ENCODE measurements around the gene SDHD. TPM values are rescaled to one million over a fixed set of nuclear protein-coding genes. Genes with fewer than 3 reads are reported as not detected.

The SDHD gene
- total and polyA plus RNA-seq, 3 donors from 2014 or later, result 48.7 to 75.9 (median 60.5) TPM

- WGBS, 2 donors, result 95 to 98% methylated on average over 5 of the region's 5 CpGs
- intact Hi-C loops (cut with DNase I; ENCODE audit: low total_unique reads), result no loop called here
- TF ChIP-seq POLR2A (IDR thresholded peaks at IDR 0.05) (no peak), CTCF (IDR thresholded peaks at IDR 0.05) (no peak)
Observed at GRCh38 chr11:112121981-112122615, 35.4 kb downstream of the SDHD start.

GRCh38 chr11:112123129-112123528, 36.5 kb downstream of the SDHD start:
- H3K4me3 ChIP-seq, result no peak overlapping the region
- H3K4me1 ChIP-seq, result no peaks in the 10 kb centered on the region
- no peaks in the 10 kb centered on the region for H3K27me3 ChIP-seq
- TF ChIP-seq POLR2A (IDR thresholded peaks at IDR 0.05) (no peak), CTCF (IDR thresholded peaks at IDR 0.05) (no peak)
- intact Hi-C loops (cut with DNase I; ENCODE audit: low total_unique reads), result no loop called here
- DNase-seq, result no peak
- no peak overlapping the region for H3K27ac ChIP-seq
- no peaks in the 10 kb centered on the region for H3K36me3 ChIP-seq (ENCODE audit: low read depth, missing control alignments)
- WGBS, 2 donors, result 62 to 77% methylated on average over 4 of the region's 4 CpGs
- H3K9me3 ChIP-seq, result no peaks in the 10 kb centered on the region

More at GRCh38 chr11:112121981-112122615, 35.4 kb downstream of the SDHD start:
- Histone ChIP-seq H3K36me3 (ENCODE audit: low read depth, missing control alignments) (no peaks in the 10 kb centered on the region), H3K27me3 (no peaks in the 10 kb centered on the region), H3K9me3 (no peaks in the 10 kb centered on the region), H3K27ac (no peak overlapping the region), H3K4me3 (no peak overlapping the region), H3K4me1 (no peaks in the 10 kb centered on the region)
- DNase-seq, result no peak

- WGBS, 2 donors, result 92 to 97% methylated on average over 2 of the region's 2 CpGs
- intact Hi-C loops (cut with DNase I; ENCODE audit: low total_unique reads), result no loop called here
- no peaks in the 10 kb centered on the region for H3K36me3 ChIP-seq (ENCODE audit: low read depth, missing control alignments)
- H3K27me3 ChIP-seq, result no peaks in the 10 kb centered on the region
- H3K4me1 ChIP-seq, result no peaks in the 10 kb centered on the region
- TF ChIP-seq POLR2A (IDR thresholded peaks at IDR 0.05) (no peak), CTCF (IDR thresholded peaks at IDR 0.05) (no peak)
- H3K4me3 ChIP-seq, result no peak overlapping the region
- H3K9me3 ChIP-seq, result no peaks in the 10 kb centered on the region
- DNase-seq, result no peak
- H3K27ac ChIP-seq, result no peak overlapping the region
Observed at GRCh38 chr11:112127056-112127455, 40.4 kb downstream of the SDHD start.

GRCh38 chr11:112128483-112129121, 41.9 kb downstream of the SDHD start:
- Histone ChIP-seq H3K36me3 (ENCODE audit: low read depth, missing control alignments) (no peaks in the 10 kb centered on the region), H3K27ac (no peak overlapping the region), H3K4me1 (no peaks in the 10 kb centered on the region), H3K9me3 (no peaks in the 10 kb centered on the region), H3K27me3 (no peaks in the 10 kb centered on the region), H3K4me3 (no peak overlapping the region)
- intact Hi-C loops (cut with DNase I; ENCODE audit: low total_unique reads), result no loop called here
- no peak for TF ChIP-seq CTCF (IDR thresholded peaks at IDR 0.05)
- no peak for TF ChIP-seq POLR2A (IDR thresholded peaks at IDR 0.05)
- peak; percentile 77 for DNase-seq
- WGBS, 2 donors, result 74 to 83% methylated on average over 1 to 3 of the region's 3 CpGs

GRCh38 chr11:112129656-112130055, 43.0 kb downstream of the SDHD start:
- peak; percentile 18 for DNase-seq
- intact Hi-C loops (cut with DNase I; ENCODE audit: low total_unique reads), result no loop called here
- H3K4me1 ChIP-seq, result no peaks in the 10 kb centered on the region
- no peak overlapping the region for H3K27ac ChIP-seq
- no peak for TF ChIP-seq CTCF (IDR thresholded peaks at IDR 0.05)
- no peak for TF ChIP-seq POLR2A (IDR thresholded peaks at IDR 0.05)
- H3K9me3 ChIP-seq, result no peaks in the 10 kb centered on the region
- 81 to 83% methylated on average over 5 of the region's 5 CpGs for WGBS, 2 donors
- no peaks in the 10 kb centered on the region for H3K27me3 ChIP-seq
- H3K36me3 ChIP-seq (ENCODE audit: low read depth, missing control alignments), result no peaks in the 10 kb centered on the region
- no peak overlapping the region for H3K4me3 ChIP-seq
